Epidermal melanocyte (primary cell): ENCODE results near the gene VPS35L.

Experiments
- DNase-seq: peaks from one replicate; pipeline ENCODE4 v3.0.0; 2011; ENCODE audit warnings: low spot score; ENCODE audit not compliant: insufficient read length

VPS35L gene

GRCh38 chr16:19555186-19555937, at the start of gene VPS35L:
Gene VPS35L, plus strand, starts transcription at chr16:19555703. Its CDS starts 27 bp downstream, at chr16:19555730.
- peak; percentile 86 for DNase-seq

GRCh38 chr16:19506965-19507364, 48.5 kb upstream of the VPS35L start:
- no peak for DNase-seq

- no peak for DNase-seq
Measured at GRCh38 chr16:19507867-19508266, 47.6 kb upstream of the VPS35L start.

GRCh38 chr16:19512297-19512696, 43.2 kb upstream of the VPS35L start:
- no peak for DNase-seq

- no peak for DNase-seq
Measured at GRCh38 chr16:19513377-19514053, 42.0 kb upstream of the VPS35L start.

GRCh38 chr16:19515757-19516156, 39.7 kb upstream of the VPS35L start:
- DNase-seq = no peak

GRCh38 chr16:19517424-19518089, 37.9 kb upstream of the VPS35L start:
- no peak for DNase-seq

- DNase-seq = no peak
Measured at GRCh38 chr16:19518388-19518787, 37.1 kb upstream of the VPS35L start.

GRCh38 chr16:19520861-19521331, 34.6 kb upstream of the VPS35L start:
- no peak for DNase-seq

- DNase-seq = peak; percentile 90
Measured at GRCh38 chr16:19521471-19522396, 33.8 kb upstream of the VPS35L start, which contains the start of gene GDE1. Gene GDE1, minus strand, starts transcription at chr16:19522098. Its CDS starts 134 bp downstream, at chr16:19521964.

GRCh38 chr16:19522397-19522732, 33.1 kb upstream of the VPS35L start:
- no peak for DNase-seq

GRCh38 chr16:19522760-19523159, 32.7 kb upstream of the VPS35L start:
- DNase-seq = no peak

- DNase-seq = no peak
Measured at GRCh38 chr16:19523184-19523558, 32.3 kb upstream of the VPS35L start.

- DNase-seq = peak; percentile 87
Measured at GRCh38 chr16:19523559-19524355, 31.7 kb upstream of the VPS35L start, which contains the start of gene CCP110. Gene CCP110, plus strand, starts transcription at chr16:19523942. Its CDS starts 3,940 bp downstream, at chr16:19527882.

- DNase-seq = no peak
Measured at GRCh38 chr16:19524356-19524615, 31.2 kb upstream of the VPS35L start.

GRCh38 chr16:19524616-19525384, 30.7 kb upstream of the VPS35L start:
- DNase-seq = no peak

- no peak for DNase-seq
Measured at GRCh38 chr16:19525385-19525723, 30.1 kb upstream of the VPS35L start.

GRCh38 chr16:19527161-19527560, 28.3 kb upstream of the VPS35L start:
- DNase-seq = no peak

GRCh38 chr16:19528666-19529065, 26.8 kb upstream of the VPS35L start:
- no peak for DNase-seq

GRCh38 chr16:19532601-19533000, 22.9 kb upstream of the VPS35L start:
- no peak for DNase-seq
